Stromal cell of bone marrow (primary cell): ENCODE data around the gene DSC1.
"Not testable (repeated sequence)": the region's sequence is repeated elsewhere in the genome, so short reads cannot be mapped to it uniquely, and the experiment has no call there.

Experiments used
- DNase-seq: peaks from one replicate; pipeline ENCODE4 v3.0.0-alpha.2; 2012; ENCODE audit warnings: low read depth

The DSC1 gene, protein sequence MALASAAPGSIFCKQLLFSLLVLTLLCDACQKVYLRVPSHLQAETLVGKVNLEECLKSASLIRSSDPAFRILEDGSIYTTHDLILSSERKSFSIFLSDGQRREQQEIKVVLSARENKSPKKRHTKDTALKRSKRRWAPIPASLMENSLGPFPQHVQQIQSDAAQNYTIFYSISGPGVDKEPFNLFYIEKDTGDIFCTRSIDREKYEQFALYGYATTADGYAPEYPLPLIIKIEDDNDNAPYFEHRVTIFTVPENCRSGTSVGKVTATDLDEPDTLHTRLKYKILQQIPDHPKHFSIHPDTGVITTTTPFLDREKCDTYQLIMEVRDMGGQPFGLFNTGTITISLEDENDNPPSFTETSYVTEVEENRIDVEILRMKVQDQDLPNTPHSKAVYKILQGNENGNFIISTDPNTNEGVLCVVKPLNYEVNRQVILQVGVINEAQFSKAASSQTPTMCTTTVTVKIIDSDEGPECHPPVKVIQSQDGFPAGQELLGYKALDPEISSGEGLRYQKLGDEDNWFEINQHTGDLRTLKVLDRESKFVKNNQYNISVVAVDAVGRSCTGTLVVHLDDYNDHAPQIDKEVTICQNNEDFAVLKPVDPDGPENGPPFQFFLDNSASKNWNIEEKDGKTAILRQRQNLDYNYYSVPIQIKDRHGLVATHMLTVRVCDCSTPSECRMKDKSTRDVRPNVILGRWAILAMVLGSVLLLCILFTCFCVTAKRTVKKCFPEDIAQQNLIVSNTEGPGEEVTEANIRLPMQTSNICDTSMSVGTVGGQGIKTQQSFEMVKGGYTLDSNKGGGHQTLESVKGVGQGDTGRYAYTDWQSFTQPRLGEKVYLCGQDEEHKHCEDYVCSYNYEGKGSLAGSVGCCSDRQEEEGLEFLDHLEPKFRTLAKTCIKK

GRCh38 chr18:31162825-31163435 is at the start of gene DSC1:
Gene DSC1 (minus strand): TSS chr18:31162856. CDS start chr18:31162594, 262 bp downstream.
- no peak for DNase-seq

DNA sequence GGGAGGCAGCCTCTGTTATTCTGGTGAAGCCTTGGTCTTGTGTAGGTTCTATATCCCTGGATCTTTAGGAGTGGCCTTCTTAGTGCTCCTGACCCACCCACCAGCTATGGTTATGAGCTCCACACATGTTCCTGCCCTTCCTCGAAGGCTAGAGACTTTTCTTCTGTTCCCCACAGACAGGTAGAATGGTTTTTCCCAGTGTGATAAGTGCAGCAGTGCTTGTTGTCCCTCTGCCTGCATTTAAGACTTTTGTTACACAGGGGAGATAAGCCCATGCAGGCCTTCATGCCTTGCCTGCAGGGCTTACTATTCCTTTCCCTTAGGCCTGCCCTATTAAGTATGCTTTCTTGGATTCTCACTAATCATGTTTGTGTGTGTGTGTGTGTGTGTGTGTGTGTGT is 48.4 kb upstream of the DSC1 start:
- DNase-seq = no peak

DNA sequence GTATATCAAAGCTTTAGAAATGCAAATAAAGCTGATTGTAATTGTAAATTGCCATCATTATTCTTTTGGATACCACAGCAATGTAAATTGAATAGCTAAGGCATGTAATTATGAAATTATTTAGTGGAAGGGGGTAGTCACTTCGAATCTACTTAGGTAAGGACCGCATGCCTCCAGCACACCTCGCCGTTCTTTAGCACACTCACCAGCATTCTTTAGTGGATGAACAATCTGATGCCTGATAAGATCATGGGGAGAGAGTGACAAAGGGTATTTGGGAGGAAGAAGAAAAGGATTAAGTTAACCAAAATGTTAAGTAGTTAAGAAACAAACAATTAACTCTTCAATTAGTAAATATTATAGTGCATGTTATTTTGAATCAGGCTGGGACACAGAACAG is 46.4 kb upstream of the DSC1 start:
- DNase-seq = no peak

GRCh38 chr18:31207391-31207790 is 44.7 kb upstream of the DSC1 start:
- no peak for DNase-seq

GRCh38 chr18:31206787-31207381 is 44.2 kb upstream of the DSC1 start:
- peak; percentile 12 for DNase-seq

GRCh38 chr18:31206071-31206470 is 43.4 kb upstream of the DSC1 start:
- DNase-seq = no peak

DNA sequence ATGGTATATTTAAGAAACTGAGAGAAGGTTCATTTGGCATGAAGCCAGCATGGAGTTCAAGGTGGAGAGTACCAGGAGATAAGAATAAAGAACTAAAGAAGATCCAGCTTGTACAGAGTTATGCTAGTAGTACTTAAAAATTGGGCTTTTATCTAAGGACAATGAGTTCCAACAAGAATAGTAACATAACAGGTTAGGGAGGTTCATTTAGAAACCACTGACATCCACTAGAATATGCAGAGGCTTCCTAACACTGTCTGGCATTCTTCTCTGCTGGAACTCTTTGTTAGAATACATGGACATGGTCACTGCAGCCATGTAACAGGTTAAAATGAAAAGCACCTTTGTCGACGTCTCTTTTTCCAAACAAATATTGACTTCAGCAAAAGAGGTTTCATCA is 42.6 kb upstream of the DSC1 start:
- DNase-seq = no peak

DNA sequence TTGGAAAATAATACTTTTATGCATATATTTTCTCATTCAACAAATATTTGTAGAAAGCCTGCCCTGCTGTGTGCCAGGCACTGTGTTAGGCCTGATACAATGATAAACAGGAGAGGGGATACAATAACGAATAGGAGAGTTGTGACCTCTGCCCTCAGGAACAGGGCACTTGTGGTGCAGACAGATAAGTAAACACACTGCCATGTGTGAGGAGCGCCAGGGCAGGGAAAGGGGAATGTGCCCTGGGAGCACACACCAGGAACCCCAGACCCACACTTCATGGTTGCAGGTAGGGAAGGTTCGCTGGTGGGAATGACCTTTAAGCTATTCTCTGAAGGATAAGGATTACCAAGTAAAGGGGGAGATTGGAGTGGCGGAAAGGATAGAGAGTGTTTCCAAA is 42.2 kb upstream of the DSC1 start:
- no peak for DNase-seq

DNA sequence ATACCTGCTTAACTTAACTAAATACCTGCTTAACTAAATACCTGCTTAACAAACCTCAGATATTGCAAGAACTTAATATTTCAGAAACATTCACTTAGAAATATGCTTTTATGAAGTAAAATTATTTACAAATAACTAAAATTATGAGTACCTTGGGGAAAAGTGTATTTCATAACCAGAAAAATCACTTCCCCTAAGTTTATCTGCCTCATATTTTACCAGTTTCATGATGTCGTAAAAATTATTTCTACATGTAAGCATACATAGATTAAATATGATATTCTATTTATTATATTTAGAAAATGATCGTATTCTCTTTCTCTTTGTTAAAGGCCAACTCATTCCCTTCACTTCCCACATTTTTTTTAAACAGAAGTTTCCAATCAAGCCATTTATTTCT is 41.5 kb upstream of the DSC1 start:
- no peak for DNase-seq

DNA sequence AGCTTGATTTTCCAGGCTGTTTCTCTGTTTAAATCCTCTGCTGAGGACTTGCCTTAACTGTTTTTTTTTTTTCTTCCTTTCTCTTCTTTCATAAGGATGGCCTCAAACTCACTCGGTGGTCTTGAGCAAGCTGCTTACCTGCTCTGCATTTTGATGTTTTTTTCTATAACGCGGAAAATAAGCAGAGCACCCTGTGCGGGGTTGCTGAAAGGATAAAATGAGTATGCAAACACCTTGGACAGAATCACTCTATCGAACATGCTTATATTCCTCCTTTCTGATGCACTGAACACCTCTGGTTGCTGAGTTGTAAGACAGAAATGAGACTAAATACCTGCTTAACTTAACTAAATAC is 41.1 kb upstream of the DSC1 start:
- DNase-seq = no peak

GRCh38 chr18:31203096-31203793 is 40.6 kb upstream of the DSC1 start:
- DNase-seq = no peak

DNA sequence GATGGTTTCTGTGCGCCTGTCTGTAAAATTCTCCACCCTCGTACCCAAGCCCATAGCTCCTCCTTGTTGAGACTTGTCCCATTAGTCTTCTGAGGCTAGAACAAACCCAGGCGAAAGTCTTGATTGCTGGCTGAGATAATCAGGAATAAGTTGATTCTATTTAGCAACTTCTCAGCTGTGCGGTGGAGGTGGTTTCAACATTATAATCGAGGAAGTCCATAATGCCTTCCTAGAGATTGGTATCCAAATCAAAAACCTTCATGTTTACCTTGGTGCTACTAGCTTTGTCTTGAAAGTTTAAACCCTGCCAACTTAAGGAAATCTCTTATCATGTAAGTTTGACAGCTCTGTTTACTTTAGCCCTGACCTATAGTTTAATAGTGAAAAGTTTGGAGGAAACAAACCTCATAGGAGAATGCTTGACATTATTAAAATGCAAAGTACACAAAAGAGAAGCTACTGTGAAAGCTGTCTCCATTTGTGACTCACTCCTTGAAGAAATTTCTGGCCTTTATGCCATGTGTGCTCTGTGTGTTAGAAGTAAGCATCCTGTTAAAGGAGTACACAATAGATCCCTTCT is 36.6 kb upstream of the DSC1 start:
- no peak for DNase-seq

GRCh38 chr18:31197676-31198075 is 35.0 kb upstream of the DSC1 start:
- DNase-seq = no peak

DNA sequence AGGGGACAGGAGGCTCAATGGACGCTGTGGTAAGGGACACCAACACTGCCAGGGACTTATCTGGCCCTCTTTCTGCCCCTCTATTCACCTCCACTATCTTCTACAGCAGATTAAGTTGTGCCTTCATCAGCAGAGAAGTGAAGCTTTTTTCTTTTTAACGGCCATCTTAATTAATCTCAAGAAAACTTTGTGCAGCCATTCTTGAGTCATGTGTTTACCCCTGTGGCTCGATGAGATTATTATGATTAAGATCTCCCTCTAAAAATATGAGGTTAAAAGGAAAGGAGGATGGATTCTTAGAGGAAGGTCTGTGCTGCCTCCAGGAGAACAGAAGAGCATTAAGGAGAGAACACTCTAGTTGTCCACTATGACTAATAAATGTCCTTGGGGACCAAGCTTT is 32.4 kb upstream of the DSC1 start:
- DNase-seq = peak; percentile 4

GRCh38 chr18:31192086-31192776 is 29.6 kb upstream of the DSC1 start:
- DNase-seq = no peak

DNA sequence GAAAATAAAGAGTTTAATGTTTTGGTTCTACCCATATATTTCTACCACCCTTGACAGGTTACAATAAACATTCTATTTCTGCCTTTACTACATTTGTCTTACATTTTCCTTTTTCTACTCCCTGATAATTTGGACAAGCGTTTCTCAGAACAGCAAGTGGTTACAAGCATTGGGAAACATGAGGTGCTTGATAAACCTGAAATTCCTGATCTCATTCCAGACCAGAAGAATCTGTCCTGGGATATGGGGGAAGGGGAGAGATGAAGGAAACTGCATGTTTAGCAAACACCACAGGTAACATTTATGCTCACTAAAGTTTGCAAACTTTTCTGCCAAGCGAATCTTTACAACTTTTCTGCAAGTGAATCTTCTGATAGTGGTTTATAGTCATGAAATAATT is 28.3 kb upstream of the DSC1 start:
- no peak for DNase-seq

DNA sequence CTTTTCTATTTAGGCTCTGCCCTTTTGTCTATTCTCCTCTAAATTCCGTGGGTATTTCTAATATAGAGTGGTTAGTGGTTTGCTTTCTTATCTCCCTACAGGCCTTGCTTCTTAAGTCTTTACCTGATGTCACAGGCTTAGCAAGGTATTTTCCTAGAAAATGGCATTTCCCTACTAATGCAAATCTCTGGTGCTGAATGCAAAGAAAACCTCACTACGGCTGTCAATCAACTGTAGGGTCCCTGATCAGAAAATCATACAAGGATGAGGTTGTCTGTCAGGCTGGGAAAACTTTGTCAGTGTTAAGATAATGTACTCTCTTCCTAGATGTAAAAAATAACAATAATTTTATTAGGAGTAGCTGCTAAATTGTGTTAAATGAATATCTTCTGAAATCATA is 27.1 kb upstream of the DSC1 start:
- no peak for DNase-seq

GRCh38 chr18:31185186-31185950 is 22.7 kb upstream of the DSC1 start:
- no peak for DNase-seq

- no peak for DNase-seq
Observed at GRCh38 chr18:31183302-31183701, 20.6 kb upstream of the DSC1 start.

DNA sequence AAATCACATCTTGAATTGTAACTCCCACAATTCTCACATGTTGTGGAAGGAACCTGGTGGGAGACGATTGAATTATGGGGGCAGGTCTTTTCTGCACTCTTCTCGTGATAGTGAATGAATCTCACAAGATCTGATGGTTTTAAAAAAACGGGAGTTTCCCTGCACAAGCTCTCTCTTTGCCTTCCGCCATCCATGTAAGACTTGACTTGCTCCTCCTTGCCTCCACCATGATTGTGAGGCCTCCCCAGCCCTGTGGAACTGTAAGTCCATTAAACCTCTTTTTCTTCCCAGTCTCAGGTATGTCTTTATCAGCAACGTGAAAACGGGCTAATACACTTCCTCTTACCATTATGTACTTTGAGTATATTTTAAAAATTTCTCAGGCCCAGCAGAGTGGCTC is 14.7 kb upstream of the DSC1 start:
- DNase-seq = not testable (repeated sequence)
